22Rv1 (cell line): ENCODE measurements around the gene CD1E.

Source experiments
- H3K27ac ChIP-seq: fragments of 450-650 bp; 2 replicates; pipeline ENCODE4 v1.5.1; 2017
- CTCF ChIP-seq: fragments of 450-650 bp; IDR thresholded peaks from 2 replicates; pipeline ENCODE4 v1.5.1; 2017; ENCODE audit warnings: mild to moderate bottlenecking
- ZFX ChIP-seq: fragments of 450-650 bp; IDR thresholded peaks from 2 replicates; pipeline ENCODE4 v1.6.1; 2017; ENCODE audit warnings: antibody characterized with exemption, borderline replicate concordance

CD1E gene

GRCh38 chr1:158329300-158329699 is 24.4 kb upstream of the CD1E start:
- TF ChIP-seq CTCF = no peak
- no peak for TF ChIP-seq ZFX
- no peak overlapping the region for H3K27ac ChIP-seq

GRCh38 chr1:158329733-158330132 is 24.0 kb upstream of the CD1E start:
- no peak overlapping the region for H3K27ac ChIP-seq
- TF ChIP-seq CTCF (peak; percentile 32), ZFX (no peak)

GRCh38 chr1:158330391-158331105 is 23.1 kb upstream of the CD1E start:
- H3K27ac ChIP-seq = no peak overlapping the region
- TF ChIP-seq CTCF = no peak
- TF ChIP-seq ZFX = no peak

GRCh38 chr1:158331106-158331425 is 22.6 kb upstream of the CD1E start:
- no peak for TF ChIP-seq ZFX
- no peak overlapping the region for H3K27ac ChIP-seq

GRCh38 chr1:158331481-158332150 is 22.1 kb upstream of the CD1E start, which contains the start of gene CD1B:
Gene CD1B (minus strand): TSS chr1:158331531. CDS start chr1:158331423, 108 bp downstream.
- no peak within 1 kb of the TSS for H3K27ac ChIP-seq

GRCh38 chr1:158333405-158334155 is 20.1 kb upstream of the CD1E start:
- no peak overlapping the region for H3K27ac ChIP-seq
- no peak for TF ChIP-seq CTCF
- TF ChIP-seq ZFX = no peak

More at GRCh38 chr1:158331481-158332150, 22.1 kb upstream of the CD1E start, which contains the start of gene CD1B:
- TF ChIP-seq CTCF (no peak), ZFX (no peak)

GRCh38 chr1:158334526-158335212 is 19.0 kb upstream of the CD1E start:
- TF ChIP-seq ZFX (no peak), CTCF (no peak)
- no peak overlapping the region for H3K27ac ChIP-seq
